Measurements from ENCODE around the gene GFI1. TPM values are rescaled to one million over a fixed set of nuclear protein-coding genes. Genes with fewer than 3 reads are reported as not detected.
"Not testable (repeated sequence)": the region's sequence is repeated elsewhere in the genome, so short reads cannot be mapped to it uniquely, and the experiment has no call there.

GFI1 gene
- total RNA-seq, 2 donors from 2014 or later: 0.20 to 0.24 TPM

DNA sequence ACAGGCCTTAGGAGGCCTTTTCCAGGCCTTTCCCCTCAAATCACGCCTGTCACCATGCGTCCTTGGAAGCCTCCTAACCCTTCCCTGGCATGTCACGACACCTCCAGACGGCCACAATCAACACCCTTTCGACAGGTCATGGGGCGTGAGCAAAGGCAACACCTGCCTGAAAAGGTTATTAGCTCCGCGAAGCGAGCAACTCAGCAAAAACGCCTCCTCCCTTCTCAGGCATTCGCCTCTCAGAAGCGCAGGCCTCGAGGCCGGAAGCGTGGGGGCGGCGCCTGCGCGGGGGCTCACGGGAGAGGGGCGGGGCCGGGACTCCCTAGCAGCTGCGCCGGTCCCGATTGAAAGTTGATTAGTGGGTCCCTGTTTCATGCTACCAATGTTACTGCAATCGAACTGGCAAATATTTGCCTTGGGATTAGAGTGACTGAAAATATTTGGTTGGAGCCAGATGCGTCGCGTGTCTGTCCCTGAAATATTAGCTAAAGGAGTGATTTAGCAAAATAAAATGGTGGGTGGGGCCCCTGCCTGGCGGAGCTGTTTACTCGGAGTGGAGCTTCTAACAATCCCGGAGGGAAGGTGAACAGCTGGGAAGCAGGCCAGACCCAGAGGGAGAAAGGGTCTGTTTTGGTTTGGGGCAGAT, 44.9 kb downstream of the GFI1 start:
- H3K27ac Mint-ChIP-seq: peak overlapping the region; percentile 88
- H3K27me3 Mint-ChIP-seq (ENCODE audit: insufficient read depth): peaks cover 4% of the 10 kb centered on the region
- no peaks in the 10 kb centered on the region for H3K27me3 ChIP-seq (ENCODE audit: control insufficient read depth, insufficient read depth, low read length, poor library complexity, severe bottlenecking)
- peak; percentile 90 for DNase-seq
- no peaks in the 10 kb centered on the region for H3K36me3 ChIP-seq (ENCODE audit: control insufficient read depth, insufficient read depth, low read length)
- H3K36me3 Mint-ChIP-seq (ENCODE audit: low read depth): no peaks in the 10 kb centered on the region
- H3K4me1 ChIP-seq (ENCODE audit: control insufficient read depth, insufficient read depth, low read length): peaks cover 3% of the 10 kb centered on the region
- peaks cover 14% of the 10 kb centered on the region for H3K4me1 Mint-ChIP-seq
- peak overlapping the region; percentile 53 for H3K4me3 Mint-ChIP-seq
- peaks cover 4% of the 10 kb centered on the region for H3K9me3 ChIP-seq (ENCODE audit: control insufficient read depth, low read length)
- peaks cover 9% of the 10 kb centered on the region for H3K9me3 Mint-ChIP-seq
- H3K27ac ChIP-seq (ENCODE audit: low read depth, low read length): peak overlapping the region; percentile 69
- H3K9ac ChIP-seq (ENCODE audit: extremely low read depth, low read length, poor library complexity, severe bottlenecking): no peak overlapping the region
- TF ChIP-seq, protein P1, sequence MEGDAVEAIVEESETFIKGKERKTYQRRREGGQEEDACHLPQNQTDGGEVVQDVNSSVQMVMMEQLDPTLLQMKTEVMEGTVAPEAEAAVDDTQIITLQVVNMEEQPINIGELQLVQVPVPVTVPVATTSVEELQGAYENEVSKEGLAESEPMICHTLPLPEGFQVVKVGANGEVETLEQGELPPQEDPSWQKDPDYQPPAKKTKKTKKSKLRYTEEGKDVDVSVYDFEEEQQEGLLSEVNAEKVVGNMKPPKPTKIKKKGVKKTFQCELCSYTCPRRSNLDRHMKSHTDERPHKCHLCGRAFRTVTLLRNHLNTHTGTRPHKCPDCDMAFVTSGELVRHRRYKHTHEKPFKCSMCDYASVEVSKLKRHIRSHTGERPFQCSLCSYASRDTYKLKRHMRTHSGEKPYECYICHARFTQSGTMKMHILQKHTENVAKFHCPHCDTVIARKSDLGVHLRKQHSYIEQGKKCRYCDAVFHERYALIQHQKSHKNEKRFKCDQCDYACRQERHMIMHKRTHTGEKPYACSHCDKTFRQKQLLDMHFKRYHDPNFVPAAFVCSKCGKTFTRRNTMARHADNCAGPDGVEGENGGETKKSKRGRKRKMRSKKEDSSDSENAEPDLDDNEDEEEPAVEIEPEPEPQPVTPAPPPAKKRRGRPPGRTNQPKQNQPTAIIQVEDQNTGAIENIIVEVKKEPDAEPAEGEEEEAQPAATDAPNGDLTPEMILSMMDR (conservative IDR thresholded peaks at IDR 0.05): no peak
- no peak overlapping the region for H3K4me3 ChIP-seq (ENCODE audit: low read length)
- WGBS, 2 experiments (ENCODE audit: insufficient coverage in 1 of 2, insufficient read length in 1 of 2): 76 to 78% methylated on average over 20 to 32 of the region's 32 CpGs

DNA sequence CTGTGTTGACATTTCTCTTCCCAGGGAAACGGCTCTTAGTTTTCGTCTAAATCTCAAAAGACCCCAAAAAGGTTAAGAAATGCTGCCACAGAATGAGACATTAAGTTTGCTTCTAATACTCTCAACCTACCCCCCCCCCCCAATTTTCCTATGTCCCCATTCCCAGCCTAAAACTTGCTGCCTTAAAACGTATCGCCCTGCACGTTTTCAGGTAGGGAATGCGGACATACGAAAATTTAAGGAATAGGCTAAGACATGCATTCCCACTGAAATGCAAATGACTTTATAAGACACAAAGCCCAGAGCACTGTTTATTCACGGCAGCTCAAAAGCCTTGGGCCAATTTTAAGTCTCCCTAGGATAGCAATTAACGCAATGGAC, 45.4 kb downstream of the GFI1 start:
- peak overlapping the region; percentile 88 for H3K27ac Mint-ChIP-seq
- peaks cover 15% of the 10 kb centered on the region for H3K9me3 Mint-ChIP-seq
- Histone ChIP-seq H3K4me3 (ENCODE audit: low read length) (no peak overlapping the region), H3K27ac (ENCODE audit: low read depth, low read length) (no peak overlapping the region), H3K27me3 (ENCODE audit: control insufficient read depth, insufficient read depth, low read length, poor library complexity, severe bottlenecking) (no peaks in the 10 kb centered on the region), H3K9me3 (ENCODE audit: control insufficient read depth, low read length) (peaks cover 4% of the 10 kb centered on the region), H3K4me1 (ENCODE audit: control insufficient read depth, insufficient read depth, low read length) (no peaks in the 10 kb centered on the region), H3K9ac (ENCODE audit: extremely low read depth, low read length, poor library complexity, severe bottlenecking) (no peak overlapping the region), H3K36me3 (ENCODE audit: control insufficient read depth, insufficient read depth, low read length) (no peaks in the 10 kb centered on the region)
- 90 to 93% methylated on average over 5 to 9 of the region's 9 CpGs for WGBS, 2 experiments (ENCODE audit: insufficient coverage in 1 of 2, insufficient read length in 1 of 2)
- H3K4me1 Mint-ChIP-seq: peaks cover 9% of the 10 kb centered on the region
- H3K36me3 Mint-ChIP-seq (ENCODE audit: low read depth): no peaks in the 10 kb centered on the region
- H3K4me3 Mint-ChIP-seq: peak overlapping the region; percentile 53
- peaks cover 4% of the 10 kb centered on the region for H3K27me3 Mint-ChIP-seq (ENCODE audit: insufficient read depth)
- no peak for DNase-seq
- TF ChIP-seq, protein P1 (conservative IDR thresholded peaks at IDR 0.05): no peak

DNA sequence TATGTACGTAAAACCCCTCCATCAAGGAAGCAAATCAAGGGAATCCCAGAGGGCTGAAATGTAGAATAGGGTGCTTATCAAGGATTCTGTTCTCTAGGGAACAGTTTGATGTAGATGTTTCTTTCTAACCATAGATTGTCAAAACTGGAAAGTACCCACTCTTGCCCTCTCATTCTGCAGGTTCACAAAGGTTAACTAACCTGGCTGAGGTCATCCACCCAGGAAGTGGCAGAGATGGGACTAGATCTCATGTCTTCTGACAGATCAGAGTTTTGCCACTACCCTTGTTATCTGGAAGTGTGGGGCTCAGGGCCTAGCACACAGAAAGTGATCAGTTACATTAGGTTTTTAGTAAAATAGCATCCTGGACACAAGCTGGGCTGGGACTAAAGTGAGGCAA, 47.4 kb downstream of the GFI1 start:
- WGBS, 2 experiments (ENCODE audit: insufficient coverage in 1 of 2, insufficient read length in 1 of 2): 89% methylated on average over 1 of the region's 1 CpG; no CpG with 5 or more reads in 1 of the 2 experiments
- TF ChIP-seq, protein P1 (conservative IDR thresholded peaks at IDR 0.05): no peak
- H3K27ac ChIP-seq (ENCODE audit: low read depth, low read length): no peak overlapping the region
- Mint-ChIP-seq H3K9me3 (peaks cover 28% of the 10 kb centered on the region), H3K4me3 (no peak overlapping the region), H3K4me1 (peaks cover 5% of the 10 kb centered on the region), H3K27me3 (ENCODE audit: insufficient read depth) (peaks cover 7% of the 10 kb centered on the region), H3K36me3 (ENCODE audit: low read depth) (no peaks in the 10 kb centered on the region), H3K27ac (no peak overlapping the region)
- H3K36me3 ChIP-seq (ENCODE audit: control insufficient read depth, insufficient read depth, low read length): no peaks in the 10 kb centered on the region
- H3K9ac ChIP-seq (ENCODE audit: extremely low read depth, low read length, poor library complexity, severe bottlenecking): no peak overlapping the region
- no peaks in the 10 kb centered on the region for H3K4me1 ChIP-seq (ENCODE audit: control insufficient read depth, insufficient read depth, low read length)
- DNase-seq: no peak
- H3K27me3 ChIP-seq (ENCODE audit: control insufficient read depth, insufficient read depth, low read length, poor library complexity, severe bottlenecking): no peaks in the 10 kb centered on the region
- H3K9me3 ChIP-seq (ENCODE audit: control insufficient read depth, low read length): peaks cover 4% of the 10 kb centered on the region
- H3K4me3 ChIP-seq (ENCODE audit: low read length): no peak overlapping the region

DNA sequence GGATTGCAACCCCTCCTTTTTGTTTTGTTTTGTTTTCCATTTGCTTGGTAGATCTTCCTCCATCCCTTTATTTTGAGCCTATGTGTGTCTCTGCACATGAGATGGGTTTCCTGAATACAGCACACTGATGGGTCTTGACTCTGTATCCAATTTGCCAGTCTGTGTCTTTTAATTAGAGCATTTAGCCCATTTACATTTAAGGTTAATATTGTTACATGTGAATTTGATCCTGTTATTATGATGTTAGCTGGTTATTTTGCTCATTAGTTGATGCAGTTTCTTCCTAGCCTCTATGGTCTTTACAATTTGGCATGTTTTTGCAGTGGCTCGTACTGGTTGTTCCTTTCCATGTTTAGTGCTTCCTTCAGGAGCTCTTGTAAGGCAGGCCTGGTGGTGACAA, 52.2 kb downstream of the GFI1 start:
- not testable (repeated sequence) for H3K9ac ChIP-seq (ENCODE audit: extremely low read depth, low read length, poor library complexity, severe bottlenecking)
- 80% methylated on average over 1 of the region's 1 CpG; no CpG with 5 or more reads in 1 of the 2 experiments for WGBS, 2 experiments (ENCODE audit: insufficient coverage in 1 of 2, insufficient read length in 1 of 2)

More for the DNA sequence above, 52.2 kb downstream of the GFI1 start:
- peaks cover 14% of the 10 kb centered on the region for H3K27me3 Mint-ChIP-seq (ENCODE audit: insufficient read depth)
- H3K36me3 Mint-ChIP-seq (ENCODE audit: low read depth); H3K27ac Mint-ChIP-seq; H3K36me3 ChIP-seq (ENCODE audit: control insufficient read depth, insufficient read depth, low read length); H3K4me1 ChIP-seq (ENCODE audit: control insufficient read depth, insufficient read depth, low read length); H3K4me3 Mint-ChIP-seq; H3K27ac ChIP-seq (ENCODE audit: low read depth, low read length); DNase-seq; H3K9me3 ChIP-seq (ENCODE audit: control insufficient read depth, low read length); H3K4me1 Mint-ChIP-seq; H3K27me3 ChIP-seq (ENCODE audit: control insufficient read depth, insufficient read depth, low read length, poor library complexity, severe bottlenecking); H3K4me3 ChIP-seq (ENCODE audit: low read length): not testable (repeated sequence)
- peaks cover 34% of the 10 kb centered on the region for H3K9me3 Mint-ChIP-seq
